ENCODE results near the gene FMC1.
"Not testable (repeated sequence)": the region's sequence is repeated elsewhere in the genome, so short reads cannot be mapped to it uniquely, and the experiment has no call there.

The FMC1 gene

DNA sequence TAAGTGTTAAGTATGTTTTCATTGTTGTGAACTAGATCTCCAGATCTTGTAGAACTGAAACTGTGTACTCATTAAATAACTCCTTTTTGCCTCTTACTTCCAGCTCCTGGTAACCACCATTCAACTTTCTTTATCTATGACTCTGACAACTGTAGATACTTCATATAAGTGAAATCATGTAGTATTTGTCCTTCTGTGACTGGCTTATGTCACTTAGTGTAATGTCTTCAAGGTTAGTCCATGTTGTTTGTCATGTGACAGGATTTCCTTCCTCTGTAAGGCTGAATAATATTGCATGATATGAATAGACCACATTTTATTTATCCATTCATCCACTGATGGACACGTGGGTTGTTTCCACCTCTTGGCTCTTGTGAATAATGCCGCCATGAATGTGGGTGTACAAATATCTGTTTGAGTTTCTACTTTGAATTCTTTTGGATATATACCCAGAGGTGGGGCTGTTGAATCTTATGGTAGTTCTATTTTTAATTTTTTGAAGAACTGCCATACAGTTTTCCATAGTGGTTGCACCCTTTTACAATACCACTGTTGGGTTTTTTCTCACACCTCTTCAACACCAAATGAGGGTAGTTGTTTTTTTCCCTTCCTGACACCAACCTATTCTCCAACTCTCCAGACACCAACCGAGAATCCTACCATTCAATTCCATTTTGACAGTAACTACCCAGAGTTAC, 10.7 kb upstream of the FMC1 start:
- Mint-ChIP-seq H3K4me3 (no peak overlapping the region), H3K4me1 (ENCODE audit: low read depth) (peaks cover 9% of the 10 kb centered on the region), H3K36me3 (ENCODE audit: low read depth) (no peaks in the 10 kb centered on the region), H3K27ac (peak overlapping the region; percentile 53), H3K9me3 (peaks cover 7% of the 10 kb centered on the region), H3K27me3 (ENCODE audit: low read depth) (peaks cover 2% of the 10 kb centered on the region)
- no peak for DNase-seq (ENCODE audit: low spot score)

DNA sequence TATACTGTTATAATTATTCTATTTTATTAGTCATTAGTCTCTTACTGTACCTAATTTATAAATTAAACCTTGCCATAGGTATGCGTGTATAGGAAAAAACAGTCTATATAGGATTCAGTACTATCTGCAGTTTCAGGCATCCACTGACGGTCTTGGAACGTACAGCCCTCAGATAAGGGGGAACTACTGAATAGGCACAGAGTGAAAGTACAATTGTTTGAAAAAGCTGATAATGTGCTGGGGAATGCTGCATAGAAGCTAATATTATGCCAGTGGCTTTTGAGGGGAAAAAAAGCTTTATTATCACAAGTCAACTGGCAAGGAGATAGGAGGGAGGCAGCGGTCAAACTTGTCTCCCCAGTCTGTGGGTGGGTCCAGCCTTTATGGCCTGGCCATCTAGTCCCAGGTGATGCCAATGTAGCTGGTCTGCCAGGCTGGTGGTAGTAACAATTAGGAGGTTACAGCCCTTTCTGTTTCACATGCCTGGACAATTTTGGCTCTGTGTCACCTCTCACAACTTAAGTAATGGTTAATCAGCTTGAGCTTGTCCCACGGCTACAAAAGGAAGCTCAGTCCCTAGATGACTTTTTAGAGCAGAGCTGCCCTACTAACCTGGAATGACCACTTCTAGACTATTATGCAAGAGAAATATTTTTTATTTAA, 8.3 kb upstream of the FMC1 start:
- H3K4me3 Mint-ChIP-seq, result no peak overlapping the region
- H3K27ac Mint-ChIP-seq, result no peak overlapping the region
- no peak for DNase-seq (ENCODE audit: low spot score)
- H3K9me3 Mint-ChIP-seq, result peaks cover 7% of the 10 kb centered on the region
- H3K36me3 Mint-ChIP-seq (ENCODE audit: low read depth), result no peaks in the 10 kb centered on the region
- H3K4me1 Mint-ChIP-seq (ENCODE audit: low read depth), result peaks cover 9% of the 10 kb centered on the region
- no peaks in the 10 kb centered on the region for H3K27me3 Mint-ChIP-seq (ENCODE audit: low read depth)

DNA sequence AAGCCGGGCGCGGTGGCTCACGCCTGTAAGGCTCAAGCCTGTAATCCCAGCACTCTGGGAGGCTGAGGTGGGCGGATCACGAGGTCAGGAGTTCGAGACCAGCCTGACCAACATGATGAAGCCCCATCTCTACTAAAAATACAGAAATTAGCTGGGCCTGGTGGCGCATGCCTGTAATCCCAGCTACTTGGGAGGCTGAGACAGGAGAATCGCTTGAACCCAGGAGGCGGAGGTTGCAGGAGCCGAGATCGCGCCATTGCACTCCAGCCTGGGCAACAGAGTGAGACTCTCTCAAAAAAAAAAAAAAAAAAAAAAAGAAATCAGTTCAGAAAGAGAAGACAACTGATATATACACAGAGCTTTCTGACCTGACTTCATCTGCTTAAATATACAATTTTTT, 7.7 kb upstream of the FMC1 start:
- DNase-seq (ENCODE audit: low spot score); H3K36me3 Mint-ChIP-seq (ENCODE audit: low read depth); H3K4me1 Mint-ChIP-seq (ENCODE audit: low read depth); H3K27me3 Mint-ChIP-seq (ENCODE audit: low read depth); H3K4me3 Mint-ChIP-seq; H3K9me3 Mint-ChIP-seq; H3K27ac Mint-ChIP-seq: not testable (repeated sequence)

DNA sequence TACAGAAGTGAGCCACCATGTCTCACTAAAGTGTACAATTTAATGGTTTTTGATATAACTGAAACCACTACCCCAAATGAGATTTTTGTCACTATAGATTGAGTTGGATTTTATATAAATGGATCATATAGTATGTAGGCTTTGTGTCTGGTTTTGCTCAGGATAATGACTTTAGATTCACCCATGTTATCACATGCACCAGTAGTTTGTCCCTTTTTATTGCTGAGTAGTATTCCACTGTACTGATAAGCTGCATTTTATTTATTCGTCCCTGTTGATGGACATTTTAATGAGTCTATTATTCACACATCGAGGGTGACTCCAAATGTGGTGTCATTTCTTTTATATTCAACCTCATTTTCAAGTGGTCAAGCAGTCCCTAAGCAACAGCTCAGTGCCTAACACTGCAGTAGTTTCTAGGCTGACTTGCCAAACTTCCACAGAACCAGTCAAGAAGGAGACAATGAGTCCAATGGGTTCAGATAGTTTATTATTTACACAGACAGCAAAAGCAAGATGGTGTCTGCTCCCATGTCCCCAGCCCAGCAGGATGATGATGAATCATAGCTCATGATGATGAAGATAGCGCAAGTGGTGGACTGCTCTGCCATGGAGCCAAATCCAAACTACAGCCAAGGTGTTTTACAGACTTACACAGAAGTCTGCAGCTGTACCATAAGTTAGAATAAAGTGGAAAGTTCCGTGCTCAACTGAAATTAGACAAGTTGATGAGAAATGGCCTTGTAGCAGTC, 6.6 kb upstream of the FMC1 start:
- H3K4me1 Mint-ChIP-seq (ENCODE audit: low read depth), result peaks cover 13% of the 10 kb centered on the region
- no peak overlapping the region for H3K27ac Mint-ChIP-seq
- peaks cover 4% of the 10 kb centered on the region for H3K36me3 Mint-ChIP-seq (ENCODE audit: low read depth)
- H3K4me3 Mint-ChIP-seq, result no peak overlapping the region
- peaks cover 14% of the 10 kb centered on the region for H3K9me3 Mint-ChIP-seq
- H3K27me3 Mint-ChIP-seq (ENCODE audit: low read depth), result peaks cover 3% of the 10 kb centered on the region
- DNase-seq (ENCODE audit: low spot score), result no peak

DNA sequence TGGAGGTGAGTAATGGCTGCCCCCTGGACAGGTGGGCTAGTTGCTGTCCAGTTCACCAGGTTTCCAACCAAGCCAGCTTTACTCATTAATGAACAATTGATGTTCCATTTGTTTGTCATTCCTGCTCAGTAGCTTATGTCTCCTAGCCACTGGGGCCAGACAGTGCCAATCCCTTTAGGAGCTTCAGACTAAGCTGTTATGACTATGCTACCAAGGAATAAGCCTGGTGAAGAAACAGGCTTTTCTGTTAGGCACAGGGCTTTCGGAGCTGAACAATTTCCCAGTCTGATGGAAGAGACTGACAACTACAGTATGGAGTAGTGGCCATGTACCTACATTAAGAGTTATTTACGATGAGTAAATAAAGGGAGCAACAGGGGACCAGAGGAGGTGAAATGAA, 2.1 kb upstream of the FMC1 start:
- peaks cover 9% of the 10 kb centered on the region for H3K27me3 Mint-ChIP-seq (ENCODE audit: low read depth)

DNA sequence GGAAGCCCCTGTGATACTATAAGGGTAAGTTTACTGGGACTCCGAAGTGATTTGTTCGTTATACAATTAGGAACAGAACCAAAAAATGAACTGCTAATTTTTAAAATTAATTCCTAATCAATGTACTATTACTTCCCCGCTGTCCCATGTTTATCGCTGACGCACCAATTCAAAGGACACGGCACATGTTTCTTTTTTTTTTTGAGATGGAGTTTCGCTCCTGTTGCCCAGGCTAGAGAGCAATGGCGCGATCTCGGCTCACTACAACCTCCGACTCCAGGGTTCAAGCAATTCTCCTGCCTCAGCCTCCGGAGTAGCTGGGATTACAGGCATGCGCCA, 1.5 kb upstream of the FMC1 start:
- Mint-ChIP-seq H3K27me3 (ENCODE audit: low read depth) (peaks cover 9% of the 10 kb centered on the region), H3K36me3 (ENCODE audit: low read depth) (peaks cover 8% of the 10 kb centered on the region), H3K27ac (peak overlapping the region; percentile 97), H3K4me1 (ENCODE audit: low read depth) (peaks cover 16% of the 10 kb centered on the region), H3K9me3 (peaks cover 6% of the 10 kb centered on the region), H3K4me3 (peak overlapping the region; percentile 95)
- no peak for DNase-seq (ENCODE audit: low spot score)

More for the DNA sequence above, 2.1 kb upstream of the FMC1 start:
- Mint-ChIP-seq H3K36me3 (ENCODE audit: low read depth) (peaks cover 6% of the 10 kb centered on the region), H3K27ac (peak overlapping the region; percentile 85), H3K9me3 (peaks cover 6% of the 10 kb centered on the region), H3K4me3 (peak overlapping the region; percentile 95), H3K4me1 (ENCODE audit: low read depth) (peaks cover 15% of the 10 kb centered on the region)
- DNase-seq (ENCODE audit: low spot score), result no peak

DNA sequence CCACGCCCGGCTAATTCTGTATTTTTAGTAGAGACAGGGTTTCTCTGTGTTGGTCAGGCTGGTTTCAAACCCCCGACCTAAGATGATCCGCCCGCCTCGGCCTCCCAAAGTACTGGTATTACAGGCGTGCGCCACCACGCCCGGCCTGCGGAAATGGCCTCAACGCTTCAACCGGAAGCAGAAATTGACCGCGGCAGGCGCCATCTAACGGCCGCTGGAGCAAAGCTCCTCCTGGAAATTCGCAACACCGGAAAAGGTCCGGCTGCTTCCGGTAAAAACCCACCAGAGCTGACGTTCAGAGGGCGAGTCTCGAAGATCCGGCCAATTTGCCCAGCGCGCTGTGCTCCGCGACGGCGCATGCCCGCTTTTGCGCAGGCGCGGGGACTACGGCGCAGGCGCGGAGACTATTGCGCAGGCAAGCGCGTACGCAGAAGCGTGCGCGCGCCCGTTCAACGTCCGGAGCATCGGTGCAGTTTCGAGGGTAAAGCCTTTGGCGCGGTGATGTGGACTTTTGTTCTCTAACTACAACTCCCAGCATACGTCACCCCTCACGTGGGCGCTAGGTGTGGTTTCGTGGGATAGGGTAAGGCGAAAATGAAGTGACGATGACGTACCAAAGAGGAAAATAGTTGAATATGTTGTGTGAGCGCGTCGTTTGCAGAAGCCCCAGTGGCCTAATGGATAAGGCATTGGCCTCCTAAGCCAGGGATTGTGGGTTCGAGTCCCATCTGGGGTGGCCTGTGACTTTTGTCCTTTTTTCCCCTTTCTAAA, 915 bp upstream of the FMC1 start:
- Mint-ChIP-seq H3K9me3 (peaks cover 6% of the 10 kb centered on the region), H3K4me3 (peak overlapping the region; percentile 95), H3K27ac (peak overlapping the region; percentile 97), H3K36me3 (ENCODE audit: low read depth) (peaks cover 10% of the 10 kb centered on the region), H3K27me3 (ENCODE audit: low read depth) (peaks cover 9% of the 10 kb centered on the region), H3K4me1 (ENCODE audit: low read depth) (peaks cover 16% of the 10 kb centered on the region)
- peak; percentile 99 for DNase-seq (ENCODE audit: low spot score)

DNA sequence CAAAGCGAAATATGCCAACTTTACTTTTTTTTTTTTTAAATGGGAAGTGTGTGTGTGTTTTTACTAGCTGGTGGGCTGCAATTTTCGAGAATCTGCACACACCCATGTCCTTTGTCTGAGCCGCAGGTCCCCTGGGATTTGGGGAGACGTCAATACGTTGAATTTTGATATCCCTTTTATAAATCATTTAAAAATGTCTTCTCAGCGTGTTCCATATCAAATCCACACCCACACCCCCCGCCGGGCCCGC, 404 bp upstream of the FMC1 start:
- Mint-ChIP-seq H3K27ac (peak overlapping the region; percentile 97), H3K4me3 (peak overlapping the region; percentile 95), H3K4me1 (ENCODE audit: low read depth) (peaks cover 16% of the 10 kb centered on the region), H3K9me3 (peaks cover 6% of the 10 kb centered on the region), H3K27me3 (ENCODE audit: low read depth) (peaks cover 9% of the 10 kb centered on the region), H3K36me3 (ENCODE audit: low read depth) (peaks cover 12% of the 10 kb centered on the region)
- DNase-seq (ENCODE audit: low spot score), result no peak

DNA sequence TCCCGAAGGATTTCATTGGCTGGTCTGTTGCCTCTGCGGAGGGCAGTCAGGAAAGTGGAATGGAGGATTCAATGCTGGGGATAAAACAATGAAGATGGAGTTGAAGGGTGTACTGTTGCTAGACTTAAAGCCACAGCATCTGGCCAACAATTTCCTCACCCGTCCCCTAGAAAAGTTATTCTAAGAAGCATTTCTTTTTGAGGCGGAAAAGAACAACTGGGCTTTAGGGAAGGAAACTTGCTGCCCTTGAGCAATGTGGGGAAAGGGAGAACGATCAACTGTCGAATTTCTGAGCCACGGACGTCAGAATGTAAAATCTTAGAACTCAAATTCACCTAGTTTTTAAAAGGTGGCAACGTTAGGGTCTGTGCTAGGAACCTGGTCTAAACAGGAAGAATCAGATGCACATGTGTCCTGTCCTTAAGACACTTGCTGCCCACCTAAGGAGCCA, 664 bp downstream of the FMC1 start:
- Mint-ChIP-seq H3K4me3 (peak overlapping the region; percentile 95), H3K27me3 (ENCODE audit: low read depth) (peaks cover 9% of the 10 kb centered on the region), H3K36me3 (ENCODE audit: low read depth) (peaks cover 14% of the 10 kb centered on the region), H3K9me3 (peaks cover 6% of the 10 kb centered on the region), H3K27ac (peak overlapping the region; percentile 97), H3K4me1 (ENCODE audit: low read depth) (peaks cover 16% of the 10 kb centered on the region)
- DNase-seq (ENCODE audit: low spot score), result no peak

DNA sequence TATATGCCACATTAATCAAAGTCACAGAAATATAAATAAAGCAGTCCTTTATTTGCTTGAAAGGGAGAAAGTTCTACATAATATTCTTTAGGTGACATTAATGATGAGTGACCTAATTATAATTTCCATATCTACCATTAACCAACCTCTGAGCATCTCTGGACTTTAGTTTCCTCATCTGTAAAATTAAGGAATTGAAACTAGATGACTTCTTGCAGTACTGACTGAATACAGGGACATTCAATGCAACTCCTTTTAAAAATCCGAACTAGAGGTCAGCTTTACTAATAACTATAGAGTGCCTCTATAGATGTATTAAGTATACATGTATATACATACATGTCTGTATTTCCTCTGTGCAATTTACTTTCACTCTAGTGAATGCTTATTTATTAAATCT, 3.9 kb downstream of the FMC1 start:
- peaks cover 19% of the 10 kb centered on the region for H3K36me3 Mint-ChIP-seq (ENCODE audit: low read depth)
- peaks cover 6% of the 10 kb centered on the region for H3K27me3 Mint-ChIP-seq (ENCODE audit: low read depth)
- no peaks in the 10 kb centered on the region for H3K9me3 Mint-ChIP-seq
- no peak for DNase-seq (ENCODE audit: low spot score)
- no peak overlapping the region for H3K27ac Mint-ChIP-seq
- H3K4me3 Mint-ChIP-seq, result no peak overlapping the region
- peaks cover 13% of the 10 kb centered on the region for H3K4me1 Mint-ChIP-seq (ENCODE audit: low read depth)

DNA sequence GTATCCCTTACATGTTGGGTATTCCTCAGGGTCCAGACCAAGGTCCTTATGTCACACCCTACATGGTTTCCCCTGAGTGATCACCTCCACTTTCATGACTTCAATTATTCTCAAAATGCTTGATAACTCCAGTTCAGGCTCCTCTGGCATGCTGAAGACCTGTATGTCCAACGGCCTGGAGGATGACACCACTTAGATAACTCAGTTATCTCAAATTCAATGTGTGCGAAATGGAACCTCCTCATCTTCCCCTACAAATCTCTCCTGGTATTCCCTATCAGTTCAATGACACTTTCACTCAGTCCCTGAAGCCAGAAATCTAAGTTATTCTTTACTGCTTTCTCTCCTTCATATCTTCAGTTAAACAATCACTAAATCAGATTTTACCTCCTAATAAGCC, 9.9 kb downstream of the FMC1 start:
- peaks cover 23% of the 10 kb centered on the region for H3K36me3 Mint-ChIP-seq (ENCODE audit: low read depth)
- no peak for DNase-seq (ENCODE audit: low spot score)
- no peaks in the 10 kb centered on the region for H3K27me3 Mint-ChIP-seq (ENCODE audit: low read depth)
- H3K9me3 Mint-ChIP-seq, result no peaks in the 10 kb centered on the region
- H3K27ac Mint-ChIP-seq, result no peak overlapping the region
- H3K4me3 Mint-ChIP-seq, result no peak overlapping the region
- H3K4me1 Mint-ChIP-seq (ENCODE audit: low read depth), result peaks cover 2% of the 10 kb centered on the region

DNA sequence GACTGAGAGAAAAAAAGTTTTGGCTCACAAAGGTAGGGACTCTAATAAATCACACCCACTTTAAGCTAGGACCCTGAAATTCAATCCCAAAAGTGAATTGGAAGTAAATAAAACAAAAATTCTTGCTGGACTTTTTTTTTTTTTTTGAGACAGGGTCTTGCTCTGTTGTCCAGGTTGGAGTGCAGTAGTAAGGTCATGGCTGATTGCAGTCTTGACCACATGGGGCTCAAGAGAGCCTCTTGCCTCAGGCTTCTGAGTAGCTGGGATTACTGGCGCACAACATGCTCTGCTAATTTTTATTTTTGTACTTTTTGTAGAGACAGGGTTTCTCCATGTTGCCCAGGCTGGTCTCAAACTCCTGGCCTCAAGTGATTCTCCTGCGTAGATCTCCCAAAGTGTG, 13.6 kb downstream of the FMC1 start:
- H3K9me3 Mint-ChIP-seq, result no peaks in the 10 kb centered on the region
- no peak for DNase-seq (ENCODE audit: low spot score)

DNA sequence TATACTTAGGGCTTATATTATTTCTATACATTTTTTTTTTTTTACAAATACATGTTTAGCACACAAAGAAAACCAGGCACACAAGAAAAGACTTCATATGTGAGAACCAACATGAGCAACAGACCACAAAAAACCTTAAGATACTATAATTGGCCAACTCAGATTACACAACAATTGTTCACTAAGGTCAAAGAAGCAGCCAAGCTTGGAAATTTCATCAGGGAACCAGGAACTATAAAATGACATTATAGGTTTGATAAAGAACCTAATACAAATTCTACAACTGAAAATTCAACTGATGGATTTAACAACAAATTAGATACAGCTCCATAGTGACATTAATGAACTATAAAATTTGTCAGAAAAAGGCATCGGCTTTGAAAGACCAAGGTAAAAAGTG, 14.2 kb downstream of the FMC1 start:
- Mint-ChIP-seq H3K36me3 (ENCODE audit: low read depth) (peaks cover 12% of the 10 kb centered on the region), H3K27me3 (ENCODE audit: low read depth) (no peaks in the 10 kb centered on the region), H3K4me3 (no peak overlapping the region), H3K9me3 (no peaks in the 10 kb centered on the region), H3K4me1 (ENCODE audit: low read depth) (peaks cover 11% of the 10 kb centered on the region), H3K27ac (no peak overlapping the region)
- no peak for DNase-seq (ENCODE audit: low spot score)

More for the DNA sequence above, 13.6 kb downstream of the FMC1 start:
- Mint-ChIP-seq H3K4me1 (ENCODE audit: low read depth) (peaks cover 11% of the 10 kb centered on the region), H3K36me3 (ENCODE audit: low read depth) (peaks cover 14% of the 10 kb centered on the region), H3K27ac (no peak overlapping the region), H3K4me3 (no peak overlapping the region), H3K27me3 (ENCODE audit: low read depth) (no peaks in the 10 kb centered on the region)
